H1 (cell line): ENCODE results near the gene COL12A1. TPM values are rescaled to one million over a fixed set of nuclear protein-coding genes. Genes with fewer than 3 reads are reported as not detected.

ENCODE experiments used
- CTCF ChIA-PET: fragments of 300-600 bp; sonication (Branson Sonifier 250); formaldehyde crosslinking; loops from one replicate; lab custom pipeline; 2021; ENCODE audit not compliant: partially characterized antibody; lab: Charles Lee
- POLR2A ChIA-PET: fragments of 300-600 bp; sonication (Branson Sonifier 250); formaldehyde crosslinking; loops from one replicate; lab custom pipeline; 2021; ENCODE audit warnings: inconsistent platforms; ENCODE audit not compliant: partially characterized antibody; lab: Charles Lee
- DNase-seq, 2 experiments: peaks; one replicate each; pipeline versions ENCODE4 v3.0.0 to v3.0.0-alpha.2; 2010 to 2022; ENCODE audit warnings: low spot score in 2 of 2, low read depth in 1 of 2, mixed read lengths in 1 of 2
- FAIRE-seq: peaks from 2 replicates; lab custom pipeline; 2011; peaks lifted over from hg19 to GRCh38; lab: Jason Lieb, UNC
- H2AFZ ChIP-seq: 2 replicates; pipeline ENCODE4 v1.8.1; 2012; ENCODE audit warnings: low read length, inconsistent platforms
- H2AK5ac ChIP-seq: 2 replicates; pipeline ENCODE4 v1.6.1; 2013; ENCODE audit warnings: low read depth, low read length
- H2BK120ac ChIP-seq: replicated peaks from 2 replicates; pipeline ENCODE3; 2013; ENCODE audit warnings: low read depth, low read length, inconsistent platforms
- H2BK12ac ChIP-seq: 2 replicates; pipeline ENCODE4 v1.6.1; 2013; ENCODE audit warnings: low read depth, low read length
- H2BK15ac ChIP-seq: 2 replicates; pipeline ENCODE4 v1.6.1; 2013; ENCODE audit warnings: low read length
- H2BK20ac ChIP-seq: 2 replicates; pipeline ENCODE4 v1.6.1; 2013; ENCODE audit warnings: low read length
- H2BK5ac ChIP-seq: 2 replicates; pipeline ENCODE4 v1.6.1; 2013; ENCODE audit warnings: low read depth, low read length
- H3K14ac ChIP-seq: 2 replicates; pipeline ENCODE4 v1.6.1; 2013; ENCODE audit warnings: inconsistent platforms; ENCODE audit not compliant: insufficient read length
- H3K18ac ChIP-seq: 2 replicates; pipeline ENCODE4 v1.6.1; 2013; ENCODE audit warnings: low read length; ENCODE audit errors: extremely low read depth
- H3K23ac ChIP-seq: 2 replicates; pipeline ENCODE4 v1.6.1; 2013; ENCODE audit warnings: inconsistent platforms; ENCODE audit not compliant: insufficient read length
- H3K23me2 ChIP-seq: 2 replicates; pipeline ENCODE4 v1.6.1; 2013; ENCODE audit warnings: low read depth, low read length
- H3K27ac ChIP-seq: 2 replicates; pipeline ENCODE4 v1.6.1; 2011; ENCODE audit warnings: low read depth, low read length, inconsistent platforms
- H3K27me3 ChIP-seq, 4 experiments: replicated peaks in 1 of 4; 1 replicate in 1 of 4; 2 replicates in 3 of 4; pipeline versions ENCODE4 v1.6.1 to v1.8.1; 2011 to 2013; ENCODE audit warnings: low read length in 3 of 4, mild to moderate bottlenecking in 3 of 4, inconsistent platforms in 2 of 4, mixed read lengths in 2 of 4, moderate library complexity in 1 of 4; ENCODE audit not compliant: control insufficient read depth in 3 of 4, insufficient read depth in 3 of 4; ENCODE audit errors: extremely low read depth in 1 of 4
- H3K36me3 ChIP-seq, 4 experiments: 2 replicates each; pipeline versions ENCODE4 v1.6.1 to v1.8.1; 2011 to 2013; ENCODE audit warnings: mild to moderate bottlenecking in 4 of 4, low read length in 3 of 4, moderate library complexity in 2 of 4, control low read depth in 1 of 4, inconsistent platforms in 1 of 4; ENCODE audit not compliant: insufficient read depth in 4 of 4, control insufficient read depth in 2 of 4
- H3K4ac ChIP-seq: replicated peaks from 2 replicates; pipeline ENCODE3; 2013; ENCODE audit warnings: low read length, low read depth, mixed read lengths, inconsistent platforms; ENCODE audit not compliant: insufficient read length
- H3K4me1 ChIP-seq, 4 experiments: replicated peaks in 1 of 4; 1 replicate in 1 of 4; 2 replicates in 3 of 4; pipeline versions ENCODE4 v1.6.1 to v1.8.1; 2011 to 2013; ENCODE audit warnings: low read length in 3 of 4, inconsistent platforms in 2 of 4, mixed read lengths in 1 of 4; ENCODE audit not compliant: insufficient read depth in 4 of 4, control insufficient read depth in 3 of 4
- H3K4me2 ChIP-seq, 2 experiments: 2 replicates each; pipeline versions ENCODE4 v1.6.1 to v1.8.1; 2011 to 2013; ENCODE audit warnings: low read depth in 2 of 2, low read length in 2 of 2, control low read depth in 1 of 2, inconsistent platforms in 1 of 2, mild to moderate bottlenecking in 1 of 2; ENCODE audit not compliant: insufficient read depth in 1 of 2
- H3K4me3 ChIP-seq, 4 experiments: fragments of 200-600, 300-600 bp in 1 of 4; sonication (generic), shearing (Covaris generic), sonication (Bioruptor Twin) in 1 of 4; 2 replicates each; pipeline versions ENCODE4 v1.5.1 to v1.8.1; 2011 to 2016; ENCODE audit warnings: low read length in 4 of 4, low read depth in 3 of 4, control low read depth in 2 of 4, inconsistent platforms in 2 of 4, mild to moderate bottlenecking in 2 of 4, mixed read lengths in 1 of 4, moderate library complexity in 1 of 4; ENCODE audit not compliant: insufficient read depth in 2 of 4; ENCODE audit errors: extremely low read depth in 1 of 4
- H3K56ac ChIP-seq: replicated peaks from 2 replicates; pipeline ENCODE3; 2013; ENCODE audit warnings: low read depth, mild to moderate bottlenecking, mixed read lengths, low read length, inconsistent platforms; ENCODE audit not compliant: insufficient read length
- H3K79me1 ChIP-seq: 2 replicates; pipeline ENCODE4 v1.6.1; 2013; ENCODE audit warnings: low read depth, low read length, control low read depth
- H3K79me2 ChIP-seq, 2 experiments: 2 replicates each; pipeline versions ENCODE4 v1.6.1 to v1.8.1; 2012 to 2013; ENCODE audit warnings: low read length in 2 of 2, mild to moderate bottlenecking in 2 of 2, inconsistent platforms in 1 of 2; ENCODE audit not compliant: insufficient read depth in 2 of 2, control insufficient read depth in 1 of 2
- H3K9ac ChIP-seq, 4 experiments: replicated peaks in 1 of 4; 1 replicate in 1 of 4; 2 replicates in 3 of 4; pipeline versions ENCODE4 v1.6.1 to v1.8.1; 2011 to 2013; ENCODE audit warnings: low read depth in 3 of 4, low read length in 3 of 4, control low read depth in 2 of 4, mild to moderate bottlenecking in 2 of 4, moderate library complexity in 2 of 4, inconsistent platforms in 1 of 4; ENCODE audit errors: extremely low read depth in 1 of 4
- H3K9me3 ChIP-seq, 2 experiments: 2 replicates each; pipeline versions ENCODE4 v1.6.1 to v1.8.1; 2012 to 2013; ENCODE audit warnings: mild to moderate bottlenecking in 2 of 2, moderate library complexity in 2 of 2, control low read depth in 1 of 2, inconsistent platforms in 1 of 2, low read depth in 1 of 2, low read length in 1 of 2, mixed read lengths in 1 of 2; ENCODE audit not compliant: insufficient read depth in 2 of 2
- H4K20me1 ChIP-seq, 2 experiments: replicated peaks in 1 of 2; 2 replicates each; pipeline versions ENCODE3 to v1.8.1; 2011 to 2013; ENCODE audit warnings: inconsistent platforms in 2 of 2, low read length in 2 of 2, mild to moderate bottlenecking in 1 of 2; ENCODE audit not compliant: insufficient read depth in 2 of 2, control insufficient read depth in 1 of 2
- H4K5ac ChIP-seq: 2 replicates; pipeline ENCODE4 v1.6.1; 2013; ENCODE audit warnings: low read length, low read depth, mixed read lengths, inconsistent platforms; ENCODE audit not compliant: insufficient read length
- H4K8ac ChIP-seq: 2 replicates; pipeline ENCODE4 v1.8.0; 2013; ENCODE audit warnings: mild to moderate bottlenecking, moderate library complexity, low read length, inconsistent platforms; ENCODE audit not compliant: insufficient read depth; ENCODE audit errors: extremely low read depth
- H4K91ac ChIP-seq: replicated peaks from 2 replicates; pipeline ENCODE3; 2013; ENCODE audit warnings: low read length, mixed read lengths, inconsistent platforms; ENCODE audit not compliant: insufficient read length
- EGR1 ChIP-seq: IDR thresholded peaks from 2 replicates; pipeline ENCODE4 v1.6.1; 2011; ENCODE audit warnings: low read depth, low read length, borderline replicate concordance
- FOSL1 ChIP-seq: IDR thresholded peaks from 2 replicates; pipeline ENCODE4 v1.6.1; 2011; ENCODE audit warnings: mild to moderate bottlenecking, low read depth, low read length, moderate library complexity; ENCODE audit not compliant: insufficient read depth
- HDAC6 ChIP-seq: IDR thresholded peaks from one replicate; pipeline ENCODE4 v1.7.1; 2012; ENCODE audit warnings: low read depth, mild to moderate bottlenecking, inconsistent platforms, low read length, moderate library complexity
- KDM4A ChIP-seq: IDR thresholded peaks from one replicate; pipeline ENCODE4 v1.7.1; 2012; ENCODE audit warnings: low read depth, mild to moderate bottlenecking, moderate library complexity, low read length, inconsistent platforms; ENCODE audit not compliant: severe bottlenecking
- KDM5A ChIP-seq: fragments of 200-600 bp; IDR thresholded peaks from 2 replicates; pipeline ENCODE4 v1.7.1; 2012; ENCODE audit warnings: mild to moderate bottlenecking, low read length, inconsistent platforms, mixed read lengths
- NRF1 ChIP-seq: IDR thresholded peaks from 2 replicates; pipeline ENCODE4 v1.6.1; 2011; ENCODE audit warnings: mild to moderate bottlenecking, low read depth, low read length, improper control_type of control experiment
- RBBP5 ChIP-seq: IDR thresholded peaks from 2 replicates; pipeline ENCODE4 v1.7.1; 2012; ENCODE audit warnings: low read depth, mild to moderate bottlenecking, inconsistent platforms, low read length, moderate library complexity, borderline replicate concordance
- SP1 ChIP-seq: IDR thresholded peaks from 2 replicates; pipeline ENCODE4 v1.6.1; 2011; ENCODE audit warnings: low read depth, low read length
- WGBS, 2 experiments: shearing (Covaris generic) in 1 of 2; methylation state at CpG; one replicate each; pipeline versions ENCODE4 v1.1.6 to v1.1.7; 2013 to 2015; ENCODE audit warnings: low lambda C conversion rate in 2 of 2, mixed read lengths in 2 of 2, inconsistent platforms in 1 of 2, low coverage in 1 of 2, missing lambda C conversion rate in 1 of 2; ENCODE audit not compliant: insufficient replicate concordance in 2 of 2, insufficient coverage in 1 of 2, insufficient read length in 1 of 2; ENCODE audit errors: extremely low coverage in 1 of 2, missing lambda C conversion rate in 1 of 2; 5-methylcytosine and 5-hydroxymethylcytosine counted together
- polyA plus RNA-seq, 7 experiments: library from polyadenylated mRNA; depleted of rRNA in 3 of 7; stranded (reverse) in 5 of 7; unstranded in 2 of 7; fragments of >200 nt in 5 of 7; fragments of 200-250 nt in 2 of 7; gene quantifications; 1 replicate in 5 of 7; 2 replicates in 1 of 7; 4 replicates in 1 of 7; pipeline versions ENCODE4 v1.2.1 to v1.2.3, GENCODE V29; 2011 to 2013; ENCODE audit warnings: missing spikeins in 2 of 7, mixed read lengths in 2 of 7
- total RNA-seq: library from RNA; stranded (reverse); fragmentation: NEBNext Ultra II Directional; extraction: Animal tissue kit (Norgen Biotek cat#: 25700); gene quantifications from 2 replicates; pipeline ENCODE4 v1.2.1, GENCODE V29; 2021

Gene COL12A1
- total and polyA plus RNA-seq, 2 of the 8 experiments (the other 6 are each of a cell fraction or from before 2014, with no cell fraction given) = 1.4 to 4.7 TPM

DNA sequence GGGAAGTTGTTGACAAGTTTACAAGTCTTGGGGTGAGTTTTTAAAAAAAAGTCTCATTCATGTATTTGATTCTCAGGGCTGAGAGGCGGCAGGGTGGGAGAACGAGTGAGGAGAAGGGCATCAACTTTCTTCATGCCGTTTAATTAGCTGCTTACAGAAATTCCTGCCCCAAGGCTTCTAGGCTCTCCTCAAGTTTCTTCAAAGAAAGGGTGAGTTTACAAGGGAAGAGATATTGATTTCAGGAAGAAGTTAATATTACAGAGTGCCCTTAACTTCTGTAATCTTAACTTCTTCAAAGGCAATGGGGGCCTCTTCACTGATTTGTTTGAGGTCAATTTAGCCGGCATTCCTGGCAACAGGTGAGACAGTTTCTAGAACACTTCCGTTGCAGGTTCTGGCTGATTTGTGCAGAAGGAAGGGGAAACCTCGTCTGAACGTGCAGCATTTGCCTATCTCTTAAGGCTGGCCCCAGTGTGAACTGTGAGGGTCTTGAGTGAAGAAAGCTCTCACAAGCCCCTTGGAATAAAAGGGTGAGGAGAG, 3.4 kb upstream of the COL12A1 start:
- Histone ChIP-seq H3K27me3 (peaks cover 29 to 46% (median 44%) of the 10 kb centered on the region in 4 experiments), H3K18ac (no peak overlapping the region)
- TF ChIP-seq KDM5A (no peak), RBBP5 (no peak), KDM4A (no peak), SP1 (no peak), FOSL1 (no peak), NRF1 (no peak), EGR1 (no peak), HDAC6 (no peak)

More for the DNA sequence above, 3.4 kb upstream of the COL12A1 start:
- H3K23me2 ChIP-seq = peaks cover 36% of the 10 kb centered on the region
- CTCF ChIA-PET = interaction anchor here (0.5 to 11.0 kb wide), 85 partner anchors 8 to 1679 kb away, joined by 3 to 104 read pairs (median 4); partner anchors contain the start of gene COX7A2
- no peak overlapping the region; a peak in 1 of 4 replicates for H3K4me2 ChIP-seq
- WGBS, 2 experiments = 51% methylated on average over 7 of the region's 7 CpGs; no CpG with 5 or more reads in 1 of the 2 experiments
- no peak overlapping the region for H2BK5ac ChIP-seq
- H3K56ac ChIP-seq = no peak overlapping the region
- H3K4ac ChIP-seq = no peak overlapping the region
- peak overlapping the region; percentile 46; the same call in 1 of the 2 replicates for H2BK12ac ChIP-seq
- no peak overlapping the region for H3K4me3 ChIP-seq
- POLR2A ChIA-PET = interaction anchor here (0.7 to 1.5 kb wide), 3 partner anchors 8 to 317 kb away, joined by 3 read pairs; partner anchors contain the start of gene COX7A2
- no peak overlapping the region for H3K23ac ChIP-seq
- H4K5ac ChIP-seq = no peak overlapping the region
- H2AK5ac ChIP-seq = peak overlapping the region; percentile 43; the same call in 1 of the 2 replicates
- no peak for FAIRE-seq
- no peak overlapping the region for H3K27ac ChIP-seq
- DNase-seq = no peak
- no peaks in the 10 kb centered on the region for H3K9me3 ChIP-seq
- H4K91ac ChIP-seq = no peak overlapping the region
- peak overlapping the region; percentile 18; the same call in 1 of the 2 replicates for H2BK15ac ChIP-seq
- peak overlapping the region; percentile 36; the same call in 1 of the 2 replicates for H2AFZ ChIP-seq
- no peaks in the 10 kb centered on the region for H3K36me3 ChIP-seq
- no peaks in the 10 kb centered on the region for H3K79me2 ChIP-seq
- H3K4me1 ChIP-seq = peaks cover 9 to 25% (median 14%) of the 10 kb centered on the region in 4 experiments; a peak in 6 of 7 replicates
- peak overlapping the region; percentile 52; the same call in 1 of the 2 replicates for H2BK20ac ChIP-seq
- H3K14ac ChIP-seq = no peak overlapping the region
- no peak overlapping the region for H4K8ac ChIP-seq
- H3K9ac ChIP-seq = no peak overlapping the region
- H3K79me1 ChIP-seq = no peaks in the 10 kb centered on the region
- H4K20me1 ChIP-seq = no peaks in the 10 kb centered on the region
- no peak overlapping the region for H2BK120ac ChIP-seq
